NCI-H69 (cell line): Measurements from ENCODE around the gene IQCE.
A peak's percentile ranks its signal among the peaks of the same experiment; 100 is the strongest.

Experiments
- DNase-seq: peaks from one replicate; lab custom pipeline; 2025; lab: John Stamatoyannopoulos, UW

The IQCE gene

DNA sequence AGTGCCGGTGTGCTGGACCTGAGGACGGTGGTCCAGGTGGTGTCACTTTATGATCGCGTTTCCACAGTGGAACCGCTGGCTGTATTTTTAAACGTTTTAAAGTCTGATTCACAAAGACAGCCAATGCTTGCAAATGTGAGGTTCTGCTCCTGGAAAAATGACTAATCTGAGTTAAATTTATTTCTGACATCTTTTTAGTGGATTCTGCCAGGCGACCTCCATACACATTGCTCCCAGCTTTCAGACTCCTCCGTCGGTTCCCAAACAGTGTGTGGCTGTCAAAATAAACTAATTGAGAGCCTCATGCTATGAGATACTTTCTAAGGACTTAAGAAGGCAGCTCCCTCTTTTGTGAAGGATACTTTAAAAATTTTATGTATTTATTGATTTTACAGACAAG lies 60.3 kb downstream of the IQCE start:
- no peak for DNase-seq

DNA sequence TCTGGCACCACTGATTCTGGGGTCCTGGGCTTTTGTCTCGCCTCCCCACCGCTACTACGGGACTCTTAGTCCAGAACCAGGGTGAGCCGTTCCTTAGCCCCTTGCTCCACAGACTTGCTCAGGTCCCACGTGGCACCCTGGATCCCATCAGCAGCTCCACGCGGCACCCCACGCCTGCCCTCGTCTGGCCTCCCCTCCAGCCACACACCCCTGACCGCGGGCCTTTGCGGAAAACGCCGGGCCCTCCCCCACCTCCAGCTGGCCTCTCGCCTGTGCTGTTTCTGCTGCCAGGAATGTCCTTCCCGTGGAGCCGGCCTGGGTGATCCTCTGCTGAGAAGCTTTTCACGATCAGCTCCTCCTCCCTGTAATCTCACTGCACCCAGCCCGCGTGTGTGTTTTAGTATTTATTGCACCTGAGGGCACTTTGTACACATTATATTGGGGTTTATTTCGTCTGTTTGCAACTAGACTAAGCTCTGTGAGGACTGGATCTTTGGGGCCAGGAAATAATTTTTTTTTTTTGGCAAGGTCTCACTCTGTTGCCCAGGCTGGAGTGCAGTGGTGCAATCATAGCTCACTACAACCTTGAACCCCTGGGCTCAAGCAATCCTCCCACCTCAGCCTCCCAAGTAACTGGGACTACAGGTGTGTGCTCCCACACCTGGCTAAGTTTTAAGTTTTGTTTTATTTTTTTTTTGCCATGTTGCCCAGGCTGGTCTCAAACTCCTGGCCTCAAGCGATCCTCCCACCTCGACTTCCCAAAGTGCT lies 62.5 kb downstream of the IQCE start:
- peak; percentile 61 for DNase-seq

DNA sequence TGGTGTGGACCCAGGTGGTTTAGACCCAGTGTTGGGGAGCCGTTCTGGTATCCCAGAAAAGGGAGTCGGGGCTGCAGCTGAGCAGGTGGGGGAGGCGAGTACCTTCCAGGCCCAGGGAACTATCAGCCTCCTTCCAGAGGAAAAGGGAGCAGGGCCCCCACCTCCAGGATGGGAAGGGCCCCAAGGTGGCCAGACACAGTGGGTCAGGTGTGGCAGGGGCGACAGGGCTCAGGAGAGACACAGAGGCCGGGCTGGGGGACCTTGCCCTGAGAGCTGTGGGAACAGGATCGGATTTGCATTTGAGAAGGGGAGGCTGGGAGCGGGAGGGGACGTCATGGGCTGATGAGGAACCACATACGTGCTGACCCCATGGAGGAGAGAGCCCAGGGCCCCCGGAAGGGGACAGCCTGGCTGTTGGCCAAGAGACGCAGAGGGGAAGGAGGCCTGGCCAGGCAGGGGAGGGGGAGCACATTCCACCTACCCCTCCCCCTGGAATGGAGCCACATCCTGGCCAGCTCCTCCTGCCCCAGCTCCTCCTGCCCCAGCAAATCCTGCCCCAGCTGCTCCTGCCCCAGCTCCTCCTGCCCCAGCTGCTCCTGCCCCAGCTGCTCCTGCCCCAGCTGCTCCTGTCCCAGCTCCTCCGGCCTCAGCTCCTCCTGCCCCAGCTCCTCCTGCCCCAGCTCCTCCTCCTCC lies 63.3 kb downstream of the IQCE start:
- peak; percentile 58 for DNase-seq

- no peak for DNase-seq
Observed at GRCh38 chr7:2622869-2623697, 64.3 kb downstream of the IQCE start.

DNA sequence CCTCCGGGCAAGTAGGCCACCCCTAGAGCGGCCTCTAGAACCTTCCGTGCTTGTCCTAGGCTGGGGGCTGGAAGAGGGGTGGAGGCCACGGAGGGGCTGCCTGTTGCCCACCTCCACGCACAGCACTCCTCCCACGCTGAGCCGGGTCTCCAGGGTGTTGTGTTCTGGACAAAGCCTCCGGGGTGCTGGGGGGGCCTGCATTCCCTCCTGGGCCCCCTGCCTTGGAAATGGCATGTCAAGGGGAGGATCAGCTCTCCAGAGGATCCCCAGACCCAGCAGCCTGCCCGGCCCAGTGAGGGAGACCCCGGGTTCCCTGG lies 64.9 kb downstream of the IQCE start:
- no peak for DNase-seq

GRCh38 chr7:2624293-2624886 lies 65.6 kb downstream of the IQCE start:
- DNase-seq = no peak

GRCh38 chr7:2626498-2627117 lies 67.8 kb downstream of the IQCE start:
- no peak for DNase-seq

GRCh38 chr7:2627258-2628129 lies 68.7 kb downstream of the IQCE start:
- no peak for DNase-seq

DNA sequence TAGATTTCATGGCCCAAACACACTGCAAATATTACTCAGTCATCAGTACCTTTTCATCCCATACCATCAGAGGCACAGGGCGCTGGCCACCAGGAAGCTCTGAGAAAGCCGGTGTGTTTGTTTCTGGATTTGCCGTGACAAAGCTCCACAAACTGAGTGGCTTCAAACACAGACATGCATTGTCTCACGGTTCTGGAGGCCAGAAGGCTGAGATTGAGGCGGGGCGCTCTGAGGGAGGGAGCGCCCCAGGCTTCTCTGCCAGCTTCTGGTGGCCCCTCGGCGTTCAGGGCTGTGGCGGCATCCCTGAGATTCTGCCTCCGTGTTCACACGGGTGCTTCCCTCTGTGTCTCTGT lies 69.3 kb downstream of the IQCE start:
- DNase-seq = no peak

- DNase-seq = no peak
Observed at GRCh38 chr7:2628891-2629290, 70.1 kb downstream of the IQCE start.

DNA sequence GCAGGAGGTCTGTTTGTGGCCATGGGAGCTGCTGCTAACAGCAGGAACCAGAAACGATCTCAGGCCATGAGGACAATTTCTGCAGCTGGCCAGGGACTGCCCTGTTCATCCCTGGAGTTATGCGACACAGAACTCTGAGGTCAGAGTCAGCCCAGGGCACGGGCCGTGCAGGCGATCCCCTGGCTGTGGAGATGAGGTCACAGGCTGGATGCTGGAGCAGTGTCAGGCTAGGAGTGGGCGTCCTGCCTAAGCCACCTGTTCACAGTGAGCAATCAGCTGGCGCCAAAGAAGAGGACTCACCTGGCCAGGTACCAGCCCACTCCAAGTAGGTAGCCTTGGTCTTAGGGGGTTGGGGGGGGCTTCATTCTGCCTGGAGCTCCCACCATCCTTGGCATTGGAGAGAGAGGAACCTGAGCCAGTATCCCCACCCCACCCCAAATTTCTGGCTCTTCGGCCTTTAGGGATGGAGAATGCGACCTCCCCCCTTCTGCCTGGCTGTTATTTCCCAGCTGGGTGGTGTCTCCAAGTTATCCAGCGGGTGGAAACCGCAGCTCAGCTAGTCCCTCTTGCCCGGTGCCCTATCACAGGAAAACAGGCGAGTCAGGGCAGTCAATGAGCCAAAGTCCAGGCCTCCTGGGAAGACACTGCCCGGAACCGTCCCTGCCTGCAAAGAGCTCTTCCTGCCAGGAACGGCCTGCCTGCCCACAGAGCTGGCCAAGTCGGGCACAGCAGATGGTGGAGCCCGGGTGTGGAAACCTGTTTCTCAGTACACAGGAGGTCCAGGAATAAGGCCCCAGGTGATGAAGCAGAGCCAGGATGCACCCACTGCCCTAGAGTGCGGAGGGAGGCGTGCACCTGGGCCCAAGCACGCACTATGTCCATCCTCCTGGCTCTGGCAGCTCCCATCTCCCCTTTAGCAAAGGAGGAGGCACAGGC lies 71.2 kb downstream of the IQCE start:
- DNase-seq = peak; percentile 58

- no peak for DNase-seq
Observed at GRCh38 chr7:2631946-2632732, 73.4 kb downstream of the IQCE start, which contains the start of gene TTYH3. TSS of gene TTYH3 (plus strand) at chr7:2631986. CDS start at chr7:2632156, 170 bp downstream.

DNA sequence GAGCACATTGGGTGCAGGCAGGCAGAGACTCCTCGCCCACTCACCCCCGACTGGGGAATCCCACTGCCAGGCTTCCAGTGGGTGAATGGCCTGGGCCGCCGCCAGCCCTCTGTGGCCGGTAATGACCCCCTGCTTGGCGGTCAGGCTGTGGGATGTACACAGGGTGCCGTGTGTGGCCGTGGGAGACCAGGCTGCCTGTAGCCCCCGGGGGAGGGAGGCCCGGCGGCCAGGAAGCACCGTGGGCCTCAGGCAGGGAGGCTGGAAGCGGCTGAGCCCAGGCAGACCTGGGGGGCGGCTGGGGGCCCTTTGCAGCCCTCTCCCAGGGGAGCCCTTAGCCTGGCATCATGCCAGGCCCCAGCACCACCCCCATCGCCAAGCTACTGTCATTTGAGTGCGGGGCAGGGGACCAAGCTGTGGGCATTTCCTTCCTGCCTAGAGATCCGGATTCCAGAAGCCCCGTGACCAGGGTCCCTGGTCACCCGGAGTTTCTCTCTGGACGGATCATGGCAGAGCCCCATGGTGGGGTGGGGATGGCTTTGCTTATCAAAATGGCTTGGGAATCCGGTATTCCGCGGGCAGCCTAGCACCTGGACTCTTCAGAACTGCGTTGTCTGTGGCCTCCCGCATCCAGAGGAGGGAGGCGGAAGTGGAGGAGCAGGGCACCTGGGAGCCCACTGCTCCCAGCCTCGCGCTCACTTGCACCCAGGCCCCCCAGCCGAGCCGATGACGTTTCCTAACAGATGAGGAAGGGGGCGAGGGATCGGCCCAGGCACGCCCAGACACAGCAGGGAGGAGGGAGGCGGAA lies 74.2 kb downstream of the IQCE start:
- DNase-seq = peak; percentile 95

DNA sequence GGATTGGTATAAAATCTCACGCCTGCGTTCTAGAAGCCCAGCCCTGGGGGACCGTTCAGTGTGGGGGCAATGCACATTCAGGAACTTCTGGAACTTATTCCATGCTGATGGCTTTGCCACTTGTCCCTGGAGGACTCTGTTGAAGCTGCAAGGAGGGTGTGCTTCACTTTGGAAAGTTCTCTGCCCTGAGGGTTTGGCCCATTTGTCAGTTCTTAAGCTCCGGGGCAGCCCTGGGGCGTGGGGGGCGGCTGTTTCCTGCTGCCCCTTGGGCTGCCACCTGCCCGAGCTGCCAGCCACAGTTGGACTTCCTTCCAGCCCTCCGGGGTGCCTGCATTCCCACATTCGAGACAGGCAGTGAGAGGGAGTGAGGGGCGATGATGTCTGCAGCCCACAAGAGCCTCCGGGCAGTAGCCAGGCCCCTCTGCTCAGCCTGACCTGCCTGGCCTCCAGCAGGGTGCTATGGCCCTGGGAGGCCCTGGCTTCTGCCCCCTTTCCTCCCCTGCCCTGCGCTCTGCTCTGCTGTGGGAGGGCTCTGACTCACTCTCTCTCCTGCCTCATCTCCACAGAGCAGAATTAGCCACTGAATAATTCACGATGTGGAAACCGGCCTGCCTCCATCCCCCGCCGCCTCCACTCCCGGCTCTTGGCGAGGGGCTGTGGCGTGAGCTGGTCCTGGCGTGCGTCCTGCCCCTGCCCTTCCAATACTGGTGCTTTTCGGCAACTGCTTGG lies 74.9 kb downstream of the IQCE start:
- DNase-seq = peak; percentile 63

GRCh38 chr7:2634267-2635145 lies 75.7 kb downstream of the IQCE start:
- no peak for DNase-seq

- no peak for DNase-seq
Observed at GRCh38 chr7:2635148-2635668, 76.4 kb downstream of the IQCE start.
